GM18498 (cell line): ENCODE measurements around the gene PGA3.
"Not testable (repeated sequence)": the region's sequence is repeated elsewhere in the genome, so short reads cannot be mapped to it uniquely, and the experiment has no call there.

Experiments used
- ATAC-seq: cut with Tn5 transposase; IDR thresholded peaks from one replicate; pipeline ENCODE4 v1.9.1; 2021; ENCODE audit warnings: mild to moderate bottlenecking, moderate library complexity; ENCODE audit not compliant: unreplicated experiment

The PGA3 gene

GRCh38 chr11:61204502-61205059, 1.3 kb downstream of the PGA3 start:
- ATAC-seq = not testable (repeated sequence)

- ATAC-seq = not testable (repeated sequence)
Observed at GRCh38 chr11:61207636-61208310, 4.5 kb downstream of the PGA3 start.

DNA sequence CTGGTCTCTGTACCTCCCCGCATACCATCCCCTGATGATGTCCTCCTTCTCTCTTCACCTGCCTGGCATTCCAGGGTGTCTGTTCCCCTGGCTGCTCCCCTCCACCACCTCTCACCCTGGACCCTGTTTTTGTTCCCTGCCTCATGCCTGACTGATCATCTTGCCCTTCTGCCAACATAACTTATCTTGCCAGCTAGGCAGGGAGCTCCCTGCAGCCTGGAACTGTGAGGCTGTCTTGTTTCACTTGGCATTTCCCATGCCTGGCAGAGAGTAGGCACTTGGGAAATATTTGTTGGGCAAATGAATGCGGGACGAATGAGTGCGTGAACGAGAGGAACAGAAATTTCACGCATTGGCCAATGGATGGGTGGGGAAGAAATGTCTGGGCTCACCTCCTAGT, 7.3 kb downstream of the PGA3 start:
- not testable (repeated sequence) for ATAC-seq

GRCh38 chr11:61211327-61211952, 8.1 kb downstream of the PGA3 start:
- not testable (repeated sequence) for ATAC-seq

GRCh38 chr11:61212202-61212601, 8.9 kb downstream of the PGA3 start:
- ATAC-seq = not testable (repeated sequence)

GRCh38 chr11:61213711-61214324, 10.5 kb downstream of the PGA3 start:
- ATAC-seq = not testable (repeated sequence)

GRCh38 chr11:61218306-61218705, 15.0 kb downstream of the PGA3 start:
- not testable (repeated sequence) for ATAC-seq

DNA sequence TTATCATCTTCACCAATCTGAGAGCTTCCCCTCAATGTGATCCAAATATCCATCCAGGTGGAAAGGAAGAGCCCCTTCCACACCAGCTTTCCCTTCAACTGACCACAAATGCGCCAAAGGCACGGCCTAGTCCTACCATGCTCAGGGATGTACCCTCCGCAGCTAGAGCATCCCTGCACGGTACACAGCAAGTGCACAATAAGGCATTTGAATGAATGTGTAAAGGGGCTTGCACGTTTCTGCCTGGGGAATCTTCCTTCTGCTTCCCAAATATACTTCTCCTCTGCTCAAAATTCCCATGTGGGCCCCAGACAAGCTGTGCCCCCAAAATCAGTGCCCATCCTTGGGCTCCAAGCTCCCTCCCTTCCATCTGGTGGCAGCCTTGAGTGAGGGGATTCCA, 15.7 kb downstream of the PGA3 start:
- not testable (repeated sequence) for ATAC-seq

GRCh38 chr11:61222047-61222446, 18.7 kb downstream of the PGA3 start, which contains the start of gene PGA4:
Gene PGA4, plus strand, starts transcription at chr11:61222347. Its CDS starts 54 bp downstream, at chr11:61222401.
- not testable (repeated sequence) for ATAC-seq

- ATAC-seq = not testable (repeated sequence)
Observed at GRCh38 chr11:61222692-61223091, 19.4 kb downstream of the PGA3 start.

DNA sequence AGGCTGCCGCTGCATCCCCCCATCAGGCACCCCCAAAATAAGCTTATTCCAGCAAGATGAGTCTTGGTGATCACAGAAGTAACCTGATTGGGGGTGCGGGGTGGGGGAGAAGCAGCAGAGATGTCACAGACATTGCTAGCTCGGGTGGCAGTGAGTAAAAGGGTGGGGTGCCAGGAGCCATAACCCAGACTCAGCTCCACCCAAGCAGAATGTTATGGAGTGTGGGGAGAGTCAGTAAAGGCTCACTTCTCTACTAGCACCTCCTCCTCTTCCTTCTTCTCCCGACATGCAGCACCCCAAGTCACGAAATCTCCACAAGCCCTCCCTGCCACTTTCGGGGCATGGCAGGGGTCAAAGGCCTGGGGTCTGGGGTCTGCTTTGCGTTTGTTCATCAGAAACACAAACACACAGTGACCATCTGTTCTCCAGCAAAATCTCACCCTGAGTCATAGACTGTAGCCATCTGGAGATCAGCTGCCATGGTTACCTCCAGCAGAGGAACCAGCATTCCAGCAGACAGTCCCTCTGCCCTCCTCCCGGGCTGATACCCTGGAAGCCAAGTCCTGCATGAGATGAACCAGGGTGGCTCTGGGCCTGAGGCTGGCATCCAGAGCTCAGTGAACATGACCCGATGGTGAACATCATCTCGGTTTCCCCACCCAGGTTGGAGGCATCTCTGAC, 23.3 kb downstream of the PGA3 start:
- not testable (repeated sequence) for ATAC-seq

- ATAC-seq = not testable (repeated sequence)
Observed at GRCh38 chr11:61229458-61229857, 26.1 kb downstream of the PGA3 start.

GRCh38 chr11:61231033-61231432, 27.7 kb downstream of the PGA3 start:
- not testable (repeated sequence) for ATAC-seq

GRCh38 chr11:61231585-61231984, 28.3 kb downstream of the PGA3 start:
- ATAC-seq = not testable (repeated sequence)

DNA sequence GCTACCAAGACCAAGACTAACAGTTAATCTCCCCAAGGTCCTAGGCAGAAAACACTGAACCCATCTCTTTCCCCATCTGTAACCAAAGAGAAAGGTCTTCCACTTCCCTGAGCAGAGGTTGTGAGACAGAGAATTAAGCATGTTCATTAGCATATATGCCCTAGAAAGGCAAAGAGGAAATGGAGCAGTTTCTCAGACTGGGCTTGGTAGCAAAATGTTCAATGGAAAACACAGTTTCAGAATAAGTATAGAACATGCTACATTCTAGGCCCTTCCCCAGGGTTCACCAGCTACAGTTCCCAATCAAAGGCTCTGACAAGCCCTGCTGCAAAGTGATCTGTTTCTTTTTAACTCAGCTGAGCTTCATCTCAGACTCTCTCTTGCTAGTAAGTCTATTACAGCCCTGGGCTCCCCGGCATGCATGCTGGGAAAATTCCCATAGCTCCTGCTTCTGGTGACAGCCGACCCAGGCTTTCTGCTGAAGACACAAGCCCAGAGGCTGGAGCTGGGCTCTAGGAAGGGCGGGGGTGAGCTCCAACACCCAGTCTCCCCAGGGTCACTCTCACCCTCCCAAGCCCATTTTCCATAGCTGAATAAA, 29.3 kb downstream of the PGA3 start:
- ATAC-seq = not testable (repeated sequence)

DNA sequence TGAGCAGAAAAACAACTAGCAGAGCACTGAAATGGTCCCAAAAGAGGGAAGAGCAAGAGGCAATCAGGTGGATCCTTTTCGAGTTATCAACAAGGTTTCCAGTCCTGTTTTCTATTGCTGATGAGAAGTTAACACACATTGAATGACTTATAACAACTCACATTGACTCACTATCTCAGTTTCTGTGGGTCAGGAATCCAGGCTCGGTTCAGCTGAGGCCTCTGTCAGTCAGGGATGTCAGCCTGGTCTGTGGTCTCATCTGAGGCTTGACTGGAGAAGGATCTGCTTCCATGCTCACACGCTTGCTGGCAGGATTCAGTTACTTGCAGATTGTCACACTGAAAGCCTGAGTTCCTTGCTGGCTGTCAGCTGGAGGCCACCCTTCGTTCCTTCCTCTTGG, 33.8 kb downstream of the PGA3 start:
- ATAC-seq = not testable (repeated sequence)

DNA sequence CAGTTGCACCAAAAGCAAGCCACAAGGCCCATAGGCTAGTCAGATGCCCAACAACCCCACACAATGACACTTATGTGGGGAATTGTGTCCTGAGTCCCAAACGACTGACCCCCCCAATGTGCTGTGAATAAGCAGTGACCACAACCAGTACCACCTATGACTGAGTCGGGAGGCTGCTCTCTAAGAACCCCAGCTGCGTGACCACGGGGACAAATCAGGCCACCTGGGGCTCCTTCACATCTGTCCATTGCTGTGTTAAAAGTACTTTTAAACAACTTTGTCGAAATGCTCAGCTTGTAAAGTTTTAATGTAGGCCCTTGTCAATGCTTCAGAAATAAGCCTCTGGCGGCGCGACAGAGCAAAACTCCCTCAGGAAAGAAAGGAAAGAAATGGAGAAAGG, 37.0 kb downstream of the PGA3 start:
- not testable (repeated sequence) for ATAC-seq

DNA sequence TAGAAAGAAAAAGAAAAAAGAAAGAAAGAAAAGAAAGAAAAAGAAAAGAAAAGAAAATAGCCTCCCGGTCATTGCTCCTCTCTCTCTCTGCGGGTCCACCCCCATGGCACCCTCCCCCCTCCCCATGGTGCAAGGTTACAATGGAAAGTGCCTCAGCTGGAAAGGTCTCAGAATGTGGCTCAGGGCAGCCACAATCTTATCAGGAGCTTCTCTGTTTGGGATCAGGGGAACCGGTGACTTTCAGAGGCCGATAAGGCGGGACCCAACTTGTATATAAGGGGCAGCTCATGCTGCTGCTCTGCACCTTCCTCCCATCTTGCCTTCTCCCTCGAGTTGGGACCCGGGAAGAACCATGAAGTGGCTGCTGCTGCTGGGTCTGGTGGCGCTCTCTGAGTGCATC, 37.6 kb downstream of the PGA3 start, which contains the start of gene PGA5:
PGA5 (plus strand) TSS at position 301 of the 400 bp plus-strand sequence; CDS start at position 353, 52 bp downstream.
- not testable (repeated sequence) for ATAC-seq

- not testable (repeated sequence) for ATAC-seq
Observed at GRCh38 chr11:61241526-61241925, 38.2 kb downstream of the PGA3 start.

DNA sequence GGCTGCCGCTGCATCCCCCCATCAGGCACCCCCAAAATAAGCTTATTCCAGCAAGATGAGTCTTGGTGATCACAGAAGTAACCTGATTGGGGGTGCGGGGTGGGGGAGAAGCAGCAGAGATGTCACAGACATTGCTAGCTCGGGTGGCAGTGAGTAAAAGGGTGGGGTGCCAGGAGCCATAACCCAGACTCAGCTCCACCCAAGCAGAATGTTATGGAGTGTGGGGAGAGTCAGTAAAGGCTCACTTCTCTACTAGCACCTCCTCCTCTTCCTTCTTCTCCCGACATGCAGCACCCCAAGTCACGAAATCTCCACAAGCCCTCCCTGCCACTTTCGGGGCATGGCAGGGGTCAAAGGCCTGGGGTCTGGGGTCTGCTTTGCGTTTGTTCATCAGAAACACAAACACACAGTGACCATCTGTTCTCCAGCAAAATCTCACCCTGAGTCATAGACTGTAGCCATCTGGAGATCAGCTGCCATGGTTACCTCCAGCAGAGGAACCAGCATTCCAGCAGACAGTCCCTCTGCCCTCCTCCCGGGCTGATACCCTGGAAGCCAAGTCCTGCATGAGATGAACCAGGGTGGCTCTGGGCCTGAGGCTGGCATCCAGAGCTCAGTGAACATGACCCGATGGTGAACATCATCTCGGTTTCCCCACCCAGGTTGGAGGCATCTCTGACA, 42.1 kb downstream of the PGA3 start:
- not testable (repeated sequence) for ATAC-seq
